CD4-positive, alpha-beta T cell treated with Interleukin-17A for 4 hours (primary cell): ENCODE measurements around the gene GPLD1.

ENCODE experiments used
- DNase-seq: peaks from one replicate; pipeline ENCODE4 v3.0.0-alpha.2; 2020; ENCODE audit warnings: mixed read lengths

GPLD1 gene

DNA sequence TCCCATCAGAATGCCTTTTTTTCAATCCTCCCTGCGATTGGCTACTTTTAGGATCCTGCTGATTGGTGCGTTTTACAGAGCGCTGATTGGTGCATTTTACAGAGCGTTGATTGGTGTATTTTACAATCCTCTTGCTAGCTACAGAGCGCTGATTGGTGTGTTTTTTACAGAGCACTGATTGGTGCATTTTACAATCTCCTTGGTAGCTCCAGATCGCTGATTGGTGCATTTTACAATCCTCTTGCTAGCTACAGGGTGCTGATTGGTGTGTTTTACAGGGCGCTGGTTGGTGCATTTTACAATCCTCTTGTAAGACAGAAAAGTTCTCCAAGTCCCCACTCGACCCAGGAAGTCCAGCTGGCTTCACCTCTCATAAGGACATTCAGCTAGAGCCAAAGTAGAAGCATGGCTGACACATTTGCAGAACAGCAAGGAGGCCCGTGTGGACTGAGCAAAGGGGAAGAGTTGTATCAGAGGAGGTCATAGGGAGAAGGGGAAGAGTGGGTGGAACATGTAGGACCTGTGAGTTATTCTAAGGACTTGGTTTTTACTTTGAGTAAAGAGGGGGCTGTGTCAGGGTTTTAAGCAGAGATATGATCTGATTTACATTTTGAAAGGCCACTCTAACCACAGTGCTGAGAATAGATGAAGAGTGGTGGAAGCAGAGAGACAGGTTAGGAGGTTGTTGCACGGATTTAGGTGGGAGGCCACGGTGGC, 8.0 kb upstream of the GPLD1 start:
- no peak for DNase-seq

DNA sequence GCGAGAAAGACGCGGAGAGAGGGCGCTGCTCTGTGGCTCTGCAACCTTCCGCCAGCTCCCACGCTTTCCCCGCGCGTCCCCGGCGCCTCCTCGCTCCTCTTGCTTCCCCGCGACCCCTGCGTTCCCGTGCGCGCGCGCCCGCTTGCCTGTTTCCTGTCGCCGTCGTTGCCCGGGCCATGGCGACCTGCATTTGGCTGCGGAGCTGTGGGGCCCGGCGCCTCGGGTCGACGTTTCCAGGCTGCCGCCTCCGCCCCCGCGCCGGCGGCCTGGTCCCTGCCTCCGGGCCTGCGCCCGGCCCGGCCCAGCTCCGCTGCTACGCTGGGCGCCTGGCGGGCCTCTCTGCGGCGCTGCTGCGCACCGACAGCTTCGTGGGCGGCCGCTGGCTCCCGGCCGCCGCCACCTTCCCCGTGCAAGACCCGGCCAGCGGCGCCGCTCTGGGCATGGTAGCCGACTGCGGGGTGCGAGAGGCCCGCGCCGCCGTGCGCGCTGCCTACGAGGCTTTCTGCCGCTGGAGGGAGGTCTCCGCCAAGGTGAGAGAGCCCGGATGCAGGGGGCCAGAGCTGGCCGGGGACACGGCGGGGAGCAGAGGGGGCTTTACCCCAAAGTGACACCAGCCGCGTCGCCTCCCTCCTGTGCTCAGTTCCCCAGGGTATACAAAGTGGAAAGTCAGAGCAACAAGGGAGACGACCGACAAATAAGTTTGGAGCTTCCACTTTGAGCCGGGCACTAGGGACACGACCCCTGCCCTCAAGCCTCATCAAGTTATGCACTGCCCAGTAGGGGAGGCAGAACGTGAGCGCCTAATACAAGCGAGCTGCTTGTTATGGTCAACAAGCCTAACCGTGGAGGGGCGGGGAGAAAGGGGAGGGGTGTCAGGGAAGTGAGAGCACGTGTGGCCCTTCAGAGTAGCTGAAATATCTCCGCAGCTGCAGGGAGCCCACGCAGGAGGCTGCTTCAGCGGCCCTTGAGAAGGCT, 5.7 kb upstream of the GPLD1 start, which contains the start of gene ALDH5A1:
TSS of gene ALDH5A1 (plus strand) at position 149 of the 975 bp plus-strand sequence. CDS start at position 177, 28 bp downstream.
- DNase-seq, result peak; percentile 88

DNA sequence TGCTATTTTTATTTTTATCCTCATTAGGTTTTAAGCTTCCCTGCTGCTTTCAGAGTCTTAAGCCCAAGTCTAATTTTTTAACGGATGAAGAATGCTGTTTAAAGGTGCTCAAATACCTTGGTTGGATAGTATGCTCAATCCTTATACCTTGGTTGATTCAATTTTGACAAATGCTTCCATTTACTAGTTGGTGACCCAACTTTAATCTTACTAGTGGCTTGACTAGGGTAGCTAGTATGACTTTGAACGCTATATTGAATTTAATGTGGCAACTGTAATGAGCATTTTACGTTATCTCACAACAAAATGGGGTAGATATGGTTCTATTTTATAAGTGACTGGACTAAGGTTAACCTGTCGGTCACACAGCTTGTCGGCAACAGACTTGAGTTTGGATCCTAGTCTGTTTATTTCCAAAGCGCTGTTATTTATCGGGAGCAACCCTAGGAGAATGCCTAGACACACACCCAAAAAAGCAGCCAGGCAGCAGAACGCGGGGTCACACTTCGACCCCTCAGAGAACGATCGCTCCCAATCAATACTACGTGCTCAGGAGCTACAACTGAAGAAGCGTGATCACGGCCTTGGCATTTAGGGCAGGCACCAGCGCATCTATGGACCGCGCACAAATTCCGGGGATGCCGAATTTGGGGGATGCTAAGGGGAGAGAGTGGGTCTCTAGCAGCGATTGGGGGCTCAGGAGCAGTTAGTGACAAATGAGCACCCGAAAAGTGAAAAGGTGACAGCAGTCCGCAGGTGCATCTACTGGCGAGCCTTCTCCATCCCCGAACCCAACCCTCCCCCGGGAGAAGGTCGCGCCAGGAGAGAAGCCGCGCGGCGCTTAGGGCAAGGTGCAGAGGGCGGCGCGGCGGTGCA, 4.8 kb upstream of the GPLD1 start:
- DNase-seq, result no peak

DNA sequence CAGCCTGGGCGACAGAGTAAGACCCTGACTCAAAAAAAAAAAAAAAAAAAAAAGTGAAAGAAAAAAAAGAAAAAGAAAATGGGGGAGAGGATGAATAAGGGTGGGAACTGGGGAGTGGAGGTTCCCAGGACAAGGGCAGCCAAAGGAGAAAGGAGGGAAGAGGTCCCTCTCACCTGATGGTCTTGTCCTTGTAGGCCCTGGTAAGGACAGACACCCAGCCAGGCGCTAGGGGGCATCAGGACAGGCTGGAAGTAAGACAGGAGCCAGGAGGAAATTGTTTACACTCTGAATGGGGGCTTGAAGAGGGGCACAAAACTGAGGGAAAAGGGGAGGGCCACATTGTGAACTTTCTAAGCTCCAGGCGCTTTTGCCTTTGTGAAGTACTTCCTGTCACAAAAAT, 3.1 kb upstream of the GPLD1 start:
- DNase-seq, result peak; percentile 14

DNA sequence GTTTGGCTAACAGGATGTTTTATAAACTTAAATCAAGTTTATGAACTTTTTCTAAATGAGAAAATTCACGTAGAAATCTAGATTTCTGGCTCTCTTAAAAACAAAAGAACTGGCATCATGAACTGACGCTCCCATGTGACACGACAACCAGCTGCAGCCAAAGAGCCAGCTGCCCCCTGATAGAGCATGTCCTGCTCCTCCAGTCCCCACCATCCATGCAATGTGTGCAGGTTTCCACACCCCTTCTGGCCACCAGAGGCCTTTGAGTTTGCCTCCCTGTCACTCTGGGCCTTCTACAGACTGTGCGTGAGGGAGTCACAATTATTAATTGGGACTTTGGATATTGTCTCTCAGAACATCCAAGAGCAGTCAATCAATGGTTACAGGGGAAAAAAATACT, 1.6 kb upstream of the GPLD1 start:
- DNase-seq, result no peak

DNA sequence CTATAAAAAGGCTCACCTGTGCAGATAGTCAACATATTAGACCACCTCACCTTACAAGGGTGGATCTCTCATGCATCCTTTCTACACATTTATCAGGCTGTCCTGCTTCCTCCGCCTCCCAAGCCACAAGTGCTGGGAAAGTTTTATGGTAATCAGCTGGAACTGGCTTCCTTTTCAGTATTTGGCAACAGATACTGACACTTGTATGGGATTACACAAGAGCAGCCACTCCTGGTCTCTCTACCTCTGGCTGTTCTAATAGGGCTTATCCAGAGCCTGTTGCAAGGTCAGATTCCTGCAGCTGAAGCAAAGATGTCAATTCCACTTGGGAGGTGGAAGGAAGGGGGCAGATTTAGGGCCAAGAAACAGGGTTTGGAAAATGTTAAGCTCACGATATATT, 503 bp upstream of the GPLD1 start:
- no peak for DNase-seq

DNA sequence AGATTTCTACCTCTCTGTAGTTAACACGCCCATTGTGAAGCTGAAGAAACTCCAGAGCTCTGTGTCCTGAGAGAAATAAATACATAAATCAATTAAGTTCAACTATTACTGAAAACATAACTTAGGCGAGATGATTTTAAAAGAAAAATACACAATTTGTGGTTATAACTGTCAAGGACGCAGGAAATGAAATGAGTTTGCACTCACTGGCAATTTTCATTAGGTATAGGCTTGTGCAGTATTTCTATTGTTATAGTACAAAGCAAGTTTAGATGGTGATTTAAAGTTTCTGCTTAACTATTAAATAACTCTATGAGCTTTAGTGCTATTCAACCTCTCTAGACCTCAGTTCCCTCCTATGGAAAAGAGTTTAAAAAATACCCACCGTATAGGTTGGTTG, 3.3 kb downstream of the GPLD1 start:
- DNase-seq, result no peak

DNA sequence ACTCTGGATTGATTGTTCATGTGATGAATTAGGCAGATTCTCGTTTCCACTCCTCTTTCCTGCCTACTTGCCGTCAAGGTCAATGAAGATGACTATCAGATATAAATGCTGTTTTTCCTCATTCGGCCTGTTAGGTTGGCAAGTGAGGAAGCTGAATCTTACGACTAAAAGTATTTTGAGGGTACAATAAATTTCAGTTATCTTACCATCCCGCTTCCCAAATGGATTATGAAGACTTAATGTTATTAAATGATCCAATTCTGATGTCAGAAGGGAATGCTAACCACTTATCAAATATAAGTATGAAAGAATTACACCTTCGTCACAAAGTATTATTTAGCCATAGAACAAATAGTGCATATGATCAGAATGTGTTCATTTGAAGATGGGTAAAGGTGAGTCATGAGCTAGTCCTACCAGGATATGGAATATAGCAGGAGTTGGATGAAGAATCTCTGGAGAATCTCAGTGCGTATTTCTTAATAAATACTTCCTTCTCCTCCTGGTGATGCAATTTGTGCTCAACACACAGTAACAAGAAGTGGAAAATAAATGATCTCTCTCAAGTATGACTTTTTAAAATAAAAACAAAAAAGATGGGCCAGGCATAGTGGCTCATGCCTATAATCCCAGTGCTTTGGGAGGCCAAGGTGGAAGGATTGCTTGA, 4.6 kb downstream of the GPLD1 start:
- DNase-seq, result no peak

DNA sequence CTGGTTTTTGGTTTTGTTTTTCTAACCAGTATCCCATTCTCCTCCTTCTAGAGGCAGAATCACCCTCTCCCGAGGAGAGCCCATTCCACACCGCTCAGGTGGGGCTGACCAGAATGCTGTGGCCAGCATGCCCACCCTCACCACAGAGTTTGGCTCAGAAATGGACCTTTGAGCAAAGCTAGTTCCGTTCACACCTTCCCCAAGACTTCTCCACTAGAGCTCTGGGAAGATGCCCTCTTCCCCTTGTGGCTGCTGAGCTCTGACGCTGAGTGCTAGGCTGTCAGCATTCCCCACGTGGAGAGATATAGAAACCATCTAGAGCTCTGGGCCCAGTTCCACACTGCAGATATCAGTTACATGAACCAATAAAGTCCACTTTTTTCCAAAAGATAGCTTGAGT, 7.9 kb downstream of the GPLD1 start:
- DNase-seq, result no peak

DNA sequence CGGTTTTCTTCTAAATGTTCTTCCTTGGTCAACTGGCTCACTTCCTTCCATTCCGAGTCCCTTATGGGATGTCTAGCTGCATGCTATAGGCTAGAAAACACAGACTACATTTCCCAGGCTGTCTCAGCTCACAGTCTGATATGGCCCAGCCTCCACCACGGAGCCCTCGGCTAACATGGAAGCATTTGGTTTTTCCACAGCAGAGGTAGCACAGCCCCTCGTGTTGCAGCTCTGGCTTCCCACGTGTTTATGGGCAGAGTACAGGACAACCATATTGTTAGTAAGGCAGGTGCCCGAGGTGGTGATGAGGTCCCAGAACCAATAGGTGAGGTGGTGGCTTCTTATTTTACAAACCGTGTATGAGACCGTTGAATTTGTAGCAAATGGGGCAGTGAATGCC, 8.7 kb downstream of the GPLD1 start:
- DNase-seq, result no peak

DNA sequence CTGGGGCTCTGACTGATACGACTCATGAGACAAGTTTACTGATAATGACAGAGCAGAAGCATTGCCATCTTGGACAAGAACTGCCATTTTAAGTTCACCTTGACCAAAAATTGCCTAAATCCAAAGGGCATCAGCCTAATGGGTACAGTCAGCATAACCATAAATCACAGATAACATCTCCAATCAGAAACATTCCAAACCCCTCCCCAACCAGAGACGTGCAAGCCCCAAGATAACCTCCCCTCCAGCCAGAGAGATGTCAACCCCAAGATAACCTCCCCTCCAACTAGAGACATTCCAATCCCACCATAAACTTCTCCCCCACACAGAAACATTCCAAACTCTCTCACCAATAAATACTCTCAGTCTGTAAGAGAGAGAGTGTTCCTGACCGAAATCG, 10.5 kb downstream of the GPLD1 start:
- DNase-seq, result no peak

DNA sequence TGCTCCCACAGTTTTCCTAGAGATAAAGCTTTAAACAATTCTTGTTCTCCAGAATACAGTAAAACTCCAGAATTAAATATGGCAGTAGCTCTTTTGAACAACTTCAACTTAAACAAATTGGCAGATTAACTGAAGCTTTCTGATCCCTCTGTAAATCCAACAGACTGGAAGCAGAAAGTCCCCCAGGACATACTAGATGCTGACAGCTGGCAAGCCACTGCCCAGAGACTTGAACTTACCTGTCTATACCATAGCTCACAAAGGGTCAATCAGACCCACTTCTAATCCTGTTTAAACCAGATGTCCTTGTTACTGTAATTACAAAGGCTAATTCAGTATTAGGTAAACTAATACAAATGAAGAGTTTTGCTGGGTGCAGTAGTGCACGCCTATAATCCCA, 12.3 kb downstream of the GPLD1 start:
- DNase-seq, result no peak

DNA sequence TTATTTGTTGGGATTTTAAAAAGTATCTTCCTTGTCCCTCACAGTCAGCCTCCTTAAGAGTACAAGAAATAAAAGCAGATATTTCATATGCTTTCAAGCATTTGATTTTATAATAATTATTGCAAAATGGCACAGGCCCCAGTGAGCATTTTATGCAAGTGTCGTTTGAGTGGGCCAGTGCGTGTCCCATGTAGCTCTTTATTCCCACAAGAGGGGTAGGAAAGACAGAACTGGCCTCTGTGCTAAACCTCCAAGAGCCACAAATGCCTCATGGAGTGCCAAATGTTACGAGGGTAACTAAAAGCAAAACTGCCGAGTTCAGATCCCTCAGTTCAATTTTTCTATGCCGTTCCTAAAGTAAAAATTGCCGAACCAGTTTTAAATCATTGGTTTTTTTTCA, 12.7 kb downstream of the GPLD1 start:
- no peak for DNase-seq

DNA sequence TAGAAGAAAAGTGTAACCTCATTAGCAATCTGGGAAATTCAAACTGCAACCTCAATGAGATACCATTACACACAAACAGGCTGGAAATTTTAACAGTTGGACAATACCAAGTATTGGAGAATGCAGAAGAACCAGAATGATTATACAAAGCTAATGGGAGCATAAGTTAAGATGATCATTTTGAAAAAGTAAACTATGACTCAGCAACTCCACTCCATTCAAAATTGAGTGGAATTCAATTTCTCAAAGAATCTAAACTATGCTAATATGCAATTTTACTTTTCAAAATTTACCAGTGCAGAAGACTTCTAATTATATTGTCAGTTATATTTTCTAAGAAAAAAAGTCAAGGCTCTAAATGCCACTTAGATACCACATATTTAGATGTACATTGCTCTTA, 17.2 kb downstream of the GPLD1 start:
- no peak for DNase-seq

DNA sequence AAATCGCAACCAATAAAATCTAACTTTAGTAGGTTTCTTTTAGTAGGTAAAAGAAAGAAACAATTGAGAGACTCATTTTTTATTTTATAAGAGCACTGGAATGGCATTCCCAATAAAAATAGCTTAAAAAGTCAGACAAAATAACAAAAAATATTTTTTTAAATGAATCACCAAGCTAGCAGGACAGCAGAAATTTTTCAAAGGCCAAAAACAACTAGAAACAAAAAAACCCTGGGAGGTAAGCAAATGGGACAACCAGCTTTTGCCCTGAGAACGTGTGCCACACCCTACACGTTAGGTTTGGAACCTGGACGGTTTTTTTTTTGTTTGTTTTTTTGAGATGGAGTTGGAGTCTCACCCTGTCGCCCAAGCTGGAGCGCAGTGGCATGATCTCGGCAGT, 19.6 kb downstream of the GPLD1 start:
- no peak for DNase-seq

DNA sequence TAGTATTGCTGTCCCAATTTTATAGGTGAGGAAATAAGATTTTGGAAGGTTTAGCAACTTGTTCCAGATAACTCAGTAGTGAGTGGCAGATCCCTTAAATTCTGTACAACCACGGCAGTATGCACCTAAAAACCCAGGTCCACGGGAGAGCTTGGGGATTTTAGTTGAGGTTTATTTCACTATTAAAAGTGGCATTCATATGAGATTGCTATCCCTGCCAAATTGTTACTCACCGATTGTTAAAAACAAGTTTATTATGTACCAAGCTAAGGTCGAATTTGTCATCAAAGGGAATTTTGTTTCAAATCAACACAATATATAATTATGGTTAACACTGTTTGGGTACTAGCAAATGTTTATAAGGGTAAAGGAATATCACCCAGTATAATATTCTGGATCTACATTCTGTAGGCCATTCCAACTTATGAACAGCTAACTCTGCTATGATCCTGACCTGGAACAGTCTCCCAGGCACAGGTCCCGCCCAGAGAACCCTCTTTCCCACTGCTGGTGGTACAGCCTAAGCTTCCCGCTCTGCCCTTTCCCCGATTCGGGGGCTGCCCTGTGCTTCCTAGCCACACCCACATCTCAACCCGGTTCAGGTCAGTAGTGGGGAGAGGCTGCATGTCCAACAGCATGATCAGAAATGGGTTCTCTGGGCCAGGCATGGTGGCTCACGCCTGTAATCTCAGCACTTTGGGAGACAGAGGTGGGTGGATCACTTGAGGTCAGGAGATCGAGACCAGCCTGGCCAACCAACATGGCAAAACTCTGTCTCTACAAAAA, 24.9 kb downstream of the GPLD1 start:
- no peak for DNase-seq

DNA sequence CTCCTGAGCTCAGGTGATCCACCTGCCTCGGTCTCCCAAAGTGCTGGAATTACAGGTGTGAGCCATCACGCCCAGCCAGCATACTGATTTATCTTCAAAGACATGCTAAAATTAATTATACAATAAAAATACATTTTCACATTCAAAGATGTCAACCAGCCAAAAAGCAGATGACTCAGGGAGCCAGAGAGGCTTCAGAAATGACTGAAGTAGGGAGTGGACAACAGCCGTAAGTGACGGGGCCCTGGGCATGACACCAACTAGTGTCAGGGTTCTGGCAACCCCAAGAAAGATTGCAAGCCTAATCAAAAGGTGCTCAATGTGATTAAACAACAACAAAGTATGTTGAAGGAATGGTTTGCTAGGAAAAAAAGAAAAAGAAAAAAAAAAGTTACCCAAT, 28.4 kb downstream of the GPLD1 start:
- DNase-seq, result no peak

DNA sequence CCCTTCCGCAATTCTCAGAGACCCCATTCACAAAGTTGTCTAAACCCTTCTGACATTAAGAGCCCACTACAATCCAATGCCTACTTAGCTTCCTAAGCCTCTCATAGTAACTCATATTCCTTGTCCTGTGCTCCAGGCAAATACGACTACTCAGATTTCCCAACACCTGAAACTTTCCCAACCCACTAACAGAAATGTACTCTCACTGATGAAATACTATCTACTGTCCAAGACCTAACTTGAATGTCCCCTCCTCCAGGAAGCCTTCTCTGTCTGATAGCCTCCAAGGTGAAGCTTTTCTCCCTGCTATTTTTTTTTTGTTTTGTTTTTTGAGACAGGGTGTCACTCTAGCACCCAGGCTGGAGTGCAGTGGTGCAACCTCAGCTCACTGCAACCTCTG, 30.4 kb downstream of the GPLD1 start:
- no peak for DNase-seq

DNA sequence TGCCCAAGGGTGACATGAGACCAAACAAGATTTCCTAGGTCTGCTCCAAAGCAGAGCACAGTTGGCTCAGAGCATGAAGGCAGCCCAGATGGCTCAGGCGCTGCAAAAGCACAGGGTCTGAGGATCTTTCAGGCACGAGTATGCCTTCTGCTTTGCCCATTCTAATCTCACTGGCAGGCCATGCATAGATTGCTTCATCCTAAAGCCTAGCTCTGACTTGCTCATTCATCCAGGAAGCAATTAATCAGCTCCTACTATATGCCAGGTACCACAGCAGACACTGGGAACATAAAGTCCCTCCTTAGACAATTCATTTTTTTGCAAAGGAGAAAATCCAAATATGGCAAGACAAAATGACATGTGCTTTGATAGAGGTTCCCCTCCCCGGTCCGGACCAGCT, 31.2 kb downstream of the GPLD1 start:
- DNase-seq, result no peak

DNA sequence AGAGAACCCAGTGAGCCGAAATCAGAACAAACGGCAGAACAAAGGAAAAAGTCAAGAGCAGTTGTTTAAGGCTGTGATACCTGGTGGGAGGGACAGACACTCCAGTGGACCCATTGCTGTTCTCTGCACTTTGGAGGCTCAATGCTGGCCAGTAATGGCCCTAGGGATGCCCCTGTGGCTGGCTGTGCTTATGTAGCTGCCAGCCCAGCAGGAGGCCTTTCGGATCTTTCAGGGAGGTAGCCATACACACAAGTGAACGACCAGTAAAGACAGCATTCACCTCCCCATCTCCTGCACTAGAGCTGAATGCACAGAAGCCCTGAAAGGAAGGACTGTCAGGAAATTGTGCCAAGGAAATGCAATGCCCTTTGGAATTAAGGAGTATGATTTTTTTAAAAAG, 34.3 kb downstream of the GPLD1 start:
- DNase-seq, result no peak

DNA sequence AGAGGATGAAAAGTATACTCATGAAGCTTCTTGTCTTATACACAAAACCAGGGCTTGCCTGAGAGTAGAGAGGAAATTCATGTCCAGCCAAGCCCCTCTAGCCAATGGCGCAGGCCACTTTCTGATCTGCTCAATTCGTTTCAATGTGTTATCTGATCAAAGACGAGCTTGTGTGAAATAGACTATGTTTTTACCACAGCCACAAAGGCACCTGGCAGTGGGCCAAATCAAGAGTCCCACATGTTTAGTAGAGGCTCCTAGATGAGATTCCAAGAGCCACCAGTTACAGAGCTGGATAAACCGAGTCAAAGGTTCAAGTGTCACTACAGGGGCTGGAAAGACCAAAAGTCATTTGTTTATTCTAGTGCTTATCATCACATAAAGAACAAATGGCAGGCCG, 34.9 kb downstream of the GPLD1 start:
- no peak for DNase-seq

DNA sequence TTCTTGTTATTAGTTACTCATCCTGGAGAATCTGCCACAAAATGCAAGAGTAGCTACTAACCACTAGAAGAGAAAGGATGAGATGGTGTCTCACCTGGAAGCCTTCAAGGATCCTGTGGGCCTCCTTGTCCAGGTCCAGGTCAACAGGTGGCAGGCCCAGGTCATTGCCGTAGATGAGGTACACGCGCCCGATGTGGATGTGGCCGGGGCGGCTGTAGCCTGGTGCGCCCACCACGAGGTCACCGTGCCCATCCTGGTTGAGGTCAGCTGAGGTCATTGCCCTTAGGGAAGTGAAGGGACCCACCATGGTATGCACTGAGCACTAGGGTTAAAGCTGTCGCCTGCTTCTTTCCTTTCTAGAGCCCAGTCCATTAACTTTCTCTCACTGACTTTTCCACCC, 35.5 kb downstream of the GPLD1 start:
- DNase-seq, result no peak
